Rectal smooth muscle tissue (tissue), 1 donor: Measurements from ENCODE around the gene LCN2.

Source experiments
- H3K27ac ChIP-seq: one replicate; pipeline ENCODE4 v1.7.0; 2013; ENCODE audit warnings: low read depth, low read length, inconsistent platforms
- H3K27me3 ChIP-seq: one replicate; pipeline ENCODE4 v1.7.0; 2013; ENCODE audit warnings: low read length; ENCODE audit not compliant: control insufficient read depth, insufficient read depth
- H3K36me3 ChIP-seq: one replicate; pipeline ENCODE4 v1.7.0; 2013; ENCODE audit warnings: low read length; ENCODE audit not compliant: control insufficient read depth, insufficient read depth
- H3K4me1 ChIP-seq: one replicate; pipeline ENCODE4 v1.7.0; 2013; ENCODE audit warnings: low read length; ENCODE audit not compliant: control insufficient read depth, insufficient read depth
- H3K4me3 ChIP-seq: one replicate; pipeline ENCODE4 v1.7.0; 2013; ENCODE audit warnings: low read length
- H3K9ac ChIP-seq: one replicate; pipeline ENCODE4 v1.7.0; 2013; ENCODE audit warnings: low read length

Gene LCN2

DNA sequence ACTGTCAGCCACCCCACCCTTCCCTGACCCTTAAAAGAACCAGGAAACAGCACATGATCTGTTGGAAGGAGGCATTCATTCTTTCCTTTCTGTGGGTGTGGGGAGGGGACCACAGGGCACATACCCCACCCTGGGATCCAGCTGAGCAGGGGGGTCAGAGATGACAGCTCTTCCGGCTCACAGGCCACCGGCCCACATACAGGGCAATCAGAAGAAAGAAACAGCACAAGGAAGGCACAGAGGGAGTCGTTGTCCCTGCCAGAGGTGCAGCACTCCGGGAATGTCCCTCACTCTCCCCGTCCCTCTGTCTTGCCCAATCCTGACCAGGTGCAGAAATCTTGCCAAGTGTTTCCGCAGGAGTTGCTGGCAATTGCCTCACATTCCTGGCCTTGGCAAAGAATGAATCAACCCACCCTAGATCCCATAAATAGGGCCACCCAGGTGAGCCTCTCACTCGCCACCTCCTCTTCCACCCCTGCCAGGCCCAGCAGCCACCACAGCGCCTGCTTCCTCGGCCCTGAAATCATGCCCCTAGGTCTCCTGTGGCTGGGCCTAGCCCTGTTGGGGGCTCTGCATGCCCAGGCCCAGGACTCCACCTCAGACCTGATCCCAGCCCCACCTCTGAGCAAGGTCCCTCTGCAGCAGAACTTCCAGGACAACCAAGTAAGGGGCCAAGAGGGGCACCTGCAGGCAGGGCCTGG lies at the start of gene LCN2:
Gene LCN2, plus strand, starts transcription at position 453 of the 701 bp plus-strand sequence. Its CDS starts 73 bp downstream, at position 526.
- Histone ChIP-seq H3K4me3 (no peak within 1 kb of the TSS), H3K27ac (no peak within 1 kb of the TSS), H3K36me3 (no peaks in the 10 kb centered on the region), H3K4me1 (no peaks in the 10 kb centered on the region), H3K9ac (no peak within 1 kb of the TSS), H3K27me3 (no peaks in the 10 kb centered on the region)

DNA sequence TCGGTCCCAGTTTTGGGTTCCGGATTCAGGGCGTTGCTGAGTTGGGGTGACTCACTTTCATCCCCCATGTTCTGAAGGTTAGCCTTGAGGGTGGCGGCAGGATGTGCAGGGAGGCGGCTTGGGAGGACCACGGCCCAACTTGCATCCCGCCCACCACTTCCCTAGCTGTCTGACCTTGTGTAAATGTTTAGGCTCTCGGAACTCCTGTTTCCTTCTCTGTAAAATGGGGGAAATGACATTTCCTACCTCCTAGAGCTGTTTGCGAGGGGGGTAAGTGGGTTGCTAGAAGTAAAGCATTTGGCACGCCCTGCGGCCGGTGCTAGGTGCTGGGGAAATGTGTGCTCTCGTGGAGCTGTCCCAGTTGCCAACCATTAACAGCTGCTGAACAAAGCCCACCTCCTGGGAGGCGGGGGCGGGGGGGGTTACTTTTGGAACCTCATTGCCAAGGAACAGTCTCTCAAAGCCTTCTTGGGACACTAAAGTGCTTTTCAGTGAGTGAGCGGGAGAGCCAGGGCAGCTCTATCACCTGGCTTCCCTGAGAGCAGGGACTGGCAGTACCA lies 49.2 kb upstream of the LCN2 start:
- Histone ChIP-seq H3K9ac (no peak overlapping the region), H3K4me1 (peaks cover 26% of the 10 kb centered on the region), H3K4me3 (peak overlapping the region; percentile 51), H3K27me3 (no peaks in the 10 kb centered on the region), H3K36me3 (peaks cover 23% of the 10 kb centered on the region), H3K27ac (peak overlapping the region; percentile 81)

DNA sequence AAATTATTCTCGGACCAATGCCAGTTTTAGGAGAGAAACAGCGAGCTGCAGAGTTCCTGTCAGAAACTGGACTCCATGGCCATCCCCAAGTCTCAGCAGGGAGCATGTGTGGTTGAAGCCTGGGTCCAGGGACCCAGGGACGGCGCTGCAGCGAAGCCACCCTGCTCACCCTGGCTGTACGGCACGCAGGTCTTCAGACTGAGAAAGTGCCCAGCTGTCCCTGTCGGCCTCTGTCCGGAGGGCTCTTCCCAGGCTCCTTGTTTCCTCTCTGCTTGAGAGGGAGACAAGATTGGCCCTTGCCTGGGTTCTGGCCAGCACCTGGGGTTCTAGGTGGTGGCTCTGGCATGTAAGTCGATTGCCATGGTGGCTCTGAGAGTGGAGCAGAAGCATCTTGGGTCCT lies 48.7 kb upstream of the LCN2 start:
- Histone ChIP-seq H3K27me3 (no peaks in the 10 kb centered on the region), H3K36me3 (peaks cover 23% of the 10 kb centered on the region), H3K4me1 (peaks cover 25% of the 10 kb centered on the region), H3K9ac (no peak overlapping the region), H3K27ac (peak overlapping the region; percentile 81), H3K4me3 (peak overlapping the region; percentile 3)

DNA sequence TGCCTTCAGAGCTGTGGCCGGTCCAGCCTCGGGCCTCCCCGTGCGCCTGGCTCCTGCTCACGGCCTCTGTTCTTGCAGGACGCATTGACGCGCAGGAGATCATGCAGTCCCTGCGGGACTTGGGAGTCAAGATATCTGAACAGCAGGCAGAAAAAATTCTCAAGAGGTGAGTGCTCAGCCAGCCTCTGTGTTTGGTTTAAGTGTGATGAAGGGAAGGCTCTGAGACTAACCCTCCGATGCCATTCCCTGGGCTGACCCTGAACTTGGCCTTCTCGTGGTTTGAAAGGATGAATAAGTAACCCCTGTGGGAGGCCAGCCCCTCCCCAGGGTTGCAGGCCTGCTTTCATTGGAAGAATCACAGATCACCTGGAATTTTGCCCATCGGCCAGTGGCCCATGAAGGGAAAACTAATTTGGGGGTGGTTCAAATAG lies 48.0 kb upstream of the LCN2 start:
- Histone ChIP-seq H3K27ac (no peak overlapping the region), H3K4me3 (no peak overlapping the region), H3K36me3 (peaks cover 28% of the 10 kb centered on the region), H3K4me1 (peaks cover 25% of the 10 kb centered on the region), H3K9ac (no peak overlapping the region), H3K27me3 (no peaks in the 10 kb centered on the region)

DNA sequence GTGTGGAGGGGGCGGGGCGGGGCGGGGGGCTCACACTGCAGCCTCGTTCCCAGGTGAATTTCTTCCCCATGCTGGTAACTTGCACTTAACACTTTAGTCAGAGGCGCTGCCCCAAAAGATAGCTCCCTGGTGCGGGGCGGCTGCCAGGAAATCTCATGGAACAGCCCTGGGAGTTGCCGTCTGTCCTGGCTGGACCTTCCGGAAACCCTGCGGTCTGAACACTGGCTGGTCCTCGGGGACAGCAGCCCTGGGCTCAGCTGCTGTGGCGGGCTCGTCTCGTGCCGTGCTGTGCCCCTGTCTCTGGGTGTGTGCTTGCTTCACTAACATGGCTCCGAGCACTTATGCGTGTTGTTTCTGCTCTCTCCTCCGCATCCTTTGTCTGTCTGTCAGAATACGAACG lies 47.6 kb upstream of the LCN2 start:
- no peak overlapping the region for H3K9ac ChIP-seq
- no peak overlapping the region for H3K27ac ChIP-seq
- peaks cover 25% of the 10 kb centered on the region for H3K4me1 ChIP-seq

DNA sequence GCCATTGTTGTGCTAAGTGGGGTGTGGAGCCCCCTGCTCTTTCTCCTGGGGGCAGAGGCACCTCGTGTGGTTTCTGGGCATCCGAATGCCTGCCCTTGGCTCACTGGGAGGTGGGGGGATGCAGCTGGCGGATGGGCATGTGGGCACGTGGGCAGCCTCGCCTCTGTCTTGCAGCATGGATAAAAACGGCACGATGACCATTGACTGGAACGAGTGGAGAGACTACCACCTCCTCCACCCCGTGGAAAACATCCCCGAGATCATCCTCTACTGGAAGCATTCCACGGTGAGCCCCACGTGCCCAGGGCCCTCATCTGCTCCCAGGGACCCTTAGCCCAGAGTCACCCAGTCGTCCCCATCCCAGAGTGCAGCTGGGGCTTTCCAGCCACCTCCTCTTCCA lies 47.1 kb upstream of the LCN2 start:
- Histone ChIP-seq H3K4me3 (no peak overlapping the region), H3K9ac (no peak overlapping the region), H3K4me1 (peaks cover 25% of the 10 kb centered on the region), H3K27ac (no peak overlapping the region), H3K27me3 (no peaks in the 10 kb centered on the region), H3K36me3 (peaks cover 37% of the 10 kb centered on the region)

More for the DNA sequence above, 47.6 kb upstream of the LCN2 start:
- Histone ChIP-seq H3K36me3 (peaks cover 32% of the 10 kb centered on the region), H3K27me3 (no peaks in the 10 kb centered on the region), H3K4me3 (no peak overlapping the region)

DNA sequence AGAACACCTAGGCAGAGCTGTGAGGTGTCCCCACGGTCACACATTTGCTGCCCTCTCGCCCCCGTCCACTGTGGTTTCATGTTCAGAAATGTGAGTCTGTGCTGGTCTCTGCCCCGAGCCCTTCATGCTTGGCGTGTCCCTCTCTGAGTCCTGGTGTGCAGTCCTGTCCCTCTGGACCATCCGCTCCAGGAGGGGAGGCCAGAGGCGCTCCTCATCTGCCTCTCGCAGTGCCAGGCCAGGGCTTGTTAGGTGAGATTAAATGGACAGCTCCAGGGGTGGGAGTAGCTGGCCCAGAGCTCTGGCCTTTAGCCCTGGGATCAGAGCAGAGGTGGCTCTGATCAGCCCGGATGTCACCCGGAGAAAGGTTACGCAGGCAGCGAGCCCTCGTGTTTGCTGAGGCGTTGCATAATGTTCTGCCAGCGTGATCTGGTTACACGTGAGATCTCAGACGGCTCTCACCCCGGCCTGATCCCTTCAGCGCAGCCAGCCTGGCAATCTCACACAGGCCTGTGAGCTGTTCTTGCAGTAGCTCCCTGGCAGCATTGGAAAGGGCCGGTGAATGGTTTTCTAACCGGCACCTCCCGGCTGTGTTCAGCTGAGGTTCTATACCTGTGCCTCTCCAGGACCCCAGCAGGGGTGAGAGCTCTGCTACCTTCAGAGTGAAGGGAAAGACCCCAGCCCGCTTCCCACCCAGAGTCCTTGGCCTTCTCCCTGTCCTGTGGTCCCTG lies 46.2 kb upstream of the LCN2 start:
- H3K4me1 ChIP-seq = peaks cover 20% of the 10 kb centered on the region
- no peak overlapping the region for H3K4me3 ChIP-seq
- peaks cover 45% of the 10 kb centered on the region for H3K36me3 ChIP-seq
- H3K27me3 ChIP-seq = no peaks in the 10 kb centered on the region
- no peak overlapping the region for H3K27ac ChIP-seq
- no peak overlapping the region for H3K9ac ChIP-seq

DNA sequence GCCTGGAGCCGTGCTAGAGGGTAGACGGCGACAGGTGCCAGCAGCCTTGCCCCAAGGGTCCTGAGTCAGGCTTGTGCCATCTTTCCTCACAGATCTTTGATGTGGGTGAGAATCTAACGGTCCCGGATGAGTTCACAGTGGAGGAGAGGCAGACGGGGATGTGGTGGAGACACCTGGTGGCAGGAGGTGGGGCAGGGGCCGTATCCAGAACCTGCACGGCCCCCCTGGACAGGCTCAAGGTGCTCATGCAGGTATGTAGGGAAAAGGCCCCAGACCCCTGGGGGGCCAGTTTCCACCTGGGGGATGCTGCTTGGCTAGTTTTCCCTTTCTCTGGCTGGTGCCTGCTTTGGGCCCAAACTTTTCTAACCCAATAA lies 45.7 kb upstream of the LCN2 start:
- Histone ChIP-seq H3K36me3 (peaks cover 47% of the 10 kb centered on the region), H3K4me1 (peaks cover 19% of the 10 kb centered on the region), H3K4me3 (no peak overlapping the region), H3K9ac (no peak overlapping the region), H3K27ac (no peak overlapping the region), H3K27me3 (no peaks in the 10 kb centered on the region)

DNA sequence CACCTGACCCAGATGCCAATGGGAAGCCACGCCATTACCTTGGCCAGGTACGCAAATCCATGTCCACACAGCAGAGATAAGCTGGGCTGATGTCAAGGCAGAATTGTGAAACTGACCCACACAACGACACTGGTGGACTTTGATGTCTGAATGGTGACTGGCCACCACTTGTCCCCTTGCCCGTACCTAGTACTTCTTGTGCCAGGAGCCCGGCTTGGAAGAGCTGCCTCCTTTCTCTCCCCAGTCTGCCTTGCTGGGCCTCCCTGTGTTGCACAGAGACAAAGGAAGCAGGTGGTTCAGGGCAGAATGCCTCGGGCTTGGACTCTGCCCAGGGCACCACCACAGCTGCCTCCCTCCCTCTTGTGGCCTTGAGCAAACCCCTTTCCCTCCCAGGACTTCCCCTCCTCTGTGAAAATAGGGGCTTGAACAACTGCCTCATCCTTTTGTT lies 45.1 kb upstream of the LCN2 start:
- Histone ChIP-seq H3K9ac (no peak overlapping the region), H3K4me1 (peaks cover 15% of the 10 kb centered on the region), H3K27me3 (no peaks in the 10 kb centered on the region), H3K27ac (no peak overlapping the region), H3K36me3 (peaks cover 47% of the 10 kb centered on the region), H3K4me3 (no peak overlapping the region)

DNA sequence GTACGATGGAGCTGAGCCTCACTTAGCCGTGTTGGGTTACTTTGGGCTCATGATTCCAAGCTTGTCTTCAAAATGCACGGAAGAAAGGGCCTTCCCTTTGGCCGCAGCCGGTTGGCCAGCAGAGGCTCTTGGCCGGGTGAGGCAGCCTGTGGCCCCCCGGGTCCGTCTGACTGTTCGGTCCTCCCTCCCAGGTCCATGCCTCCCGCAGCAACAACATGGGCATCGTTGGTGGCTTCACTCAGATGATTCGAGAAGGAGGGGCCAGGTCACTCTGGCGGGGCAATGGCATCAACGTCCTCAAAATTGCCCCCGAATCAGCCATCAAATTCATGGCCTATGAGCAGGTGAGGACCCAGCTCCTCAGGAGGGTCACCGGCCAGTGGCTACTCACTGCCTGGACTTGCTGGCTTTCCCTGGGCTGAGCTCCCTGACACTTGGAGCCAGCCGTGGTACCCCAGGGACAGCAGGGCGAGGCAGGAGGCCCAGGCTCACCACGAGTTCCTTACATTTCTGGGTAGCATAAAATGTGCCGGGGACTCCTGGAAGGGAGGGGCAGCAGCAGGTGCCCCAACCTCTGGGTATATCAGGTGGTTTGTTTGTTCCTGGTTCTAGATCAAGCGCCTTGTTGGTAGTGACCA lies 43.6 kb upstream of the LCN2 start:
- no peak overlapping the region for H3K27ac ChIP-seq
- no peak overlapping the region for H3K4me3 ChIP-seq
- peaks cover 47% of the 10 kb centered on the region for H3K36me3 ChIP-seq
- H3K9ac ChIP-seq = no peak overlapping the region
- no peaks in the 10 kb centered on the region for H3K4me1 ChIP-seq
- H3K27me3 ChIP-seq = no peaks in the 10 kb centered on the region

DNA sequence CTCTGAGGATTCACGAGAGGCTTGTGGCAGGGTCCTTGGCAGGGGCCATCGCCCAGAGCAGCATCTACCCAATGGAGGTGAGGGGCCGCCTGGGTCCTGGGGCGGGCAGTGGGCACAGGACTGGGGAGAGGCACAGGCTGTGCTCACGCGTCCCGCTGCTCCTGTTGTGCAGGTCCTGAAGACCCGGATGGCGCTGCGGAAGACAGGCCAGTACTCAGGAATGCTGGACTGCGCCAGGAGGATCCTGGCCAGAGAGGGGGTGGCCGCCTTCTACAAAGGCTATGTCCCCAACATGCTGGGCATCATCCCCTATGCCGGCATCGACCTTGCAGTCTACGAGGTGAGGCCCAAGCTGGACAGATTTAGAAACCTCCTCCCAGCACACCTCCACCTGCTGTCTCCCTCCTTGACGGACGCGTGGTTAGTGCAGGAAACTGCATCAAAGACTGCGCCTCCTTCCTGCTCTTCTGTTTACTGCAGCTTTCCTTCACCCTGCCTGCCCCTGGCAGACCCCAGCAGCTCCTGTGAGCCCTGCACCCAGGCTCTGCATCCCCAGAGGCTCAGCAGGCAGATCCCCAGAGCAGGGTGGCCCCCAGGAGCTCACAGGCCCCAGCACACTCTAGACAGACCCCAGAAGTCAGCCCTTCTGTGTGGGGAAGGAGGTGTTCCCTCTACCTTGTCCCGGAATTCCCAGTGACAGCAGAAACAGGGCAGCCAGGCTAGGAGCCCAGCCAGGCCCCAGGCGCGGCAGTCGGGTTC lies 42.9 kb upstream of the LCN2 start:
- Histone ChIP-seq H3K27ac (no peak overlapping the region), H3K4me3 (no peak overlapping the region), H3K36me3 (peaks cover 47% of the 10 kb centered on the region), H3K4me1 (no peaks in the 10 kb centered on the region), H3K27me3 (no peaks in the 10 kb centered on the region), H3K9ac (no peak overlapping the region)
